Measurements from ENCODE around the gene KDM6B. TPM values are rescaled to one million over a fixed set of nuclear protein-coding genes. Genes with fewer than 3 reads are reported as not detected.

KDM6B gene
- total and polyA plus RNA-seq, 4 donors: 3.1 to 44.8 (median 17.5) TPM

- Histone ChIP-seq H3K9me3 (ENCODE audit: control insufficient read depth, low read length) (no peaks in the 10 kb centered on the region), H3K36me3 (ENCODE audit: control insufficient read depth in 1 of 2, insufficient read depth in 2 of 2, low read length in 1 of 2) (no peaks in the 10 kb centered on the region), H3K4me3 (ENCODE audit: low read length in 2 of 2) (no peak overlapping the region), H3K4me1 (ENCODE audit: control insufficient read depth in 1 of 2, insufficient read depth in 2 of 2, low read length in 2 of 2) (no peaks in the 10 kb centered on the region), H3K27me3 (ENCODE audit: control insufficient read depth in 1 of 2, insufficient read depth in 2 of 2, low read length in 1 of 2) (no peaks in the 10 kb centered on the region), H3K27ac (ENCODE audit: low read depth in 1 of 2, low read length in 2 of 2) (no peak overlapping the region)
- DNase-seq (peak; percentile 49 to 78), ATAC-seq (ENCODE audit: low FRiP score) (no peak)
- intact Hi-C loops (cut with DNase I): loop anchor here (5.0 to 10.0 kb wide), 2 partner anchors 108 to 111 kb away; no protein-coding TSS in a partner anchor
- WGBS, 2 donors: 83 to 85% methylated on average over 43 to 51 of the region's 51 CpGs
These were observed 19.1 kb downstream of the KDM6B start for GRCh38 chr17:7852919-7853690.

- Histone ChIP-seq H3K4me3 (ENCODE audit: low read length in 2 of 2) (no peak overlapping the region), H3K4me1 (ENCODE audit: control insufficient read depth in 1 of 2, insufficient read depth in 2 of 2, low read length in 2 of 2) (no peaks in the 10 kb centered on the region), H3K27ac (ENCODE audit: low read depth in 1 of 2, low read length in 2 of 2) (no peak overlapping the region), H3K27me3 (ENCODE audit: control insufficient read depth in 1 of 2, insufficient read depth in 2 of 2, low read length in 1 of 2) (no peaks in the 10 kb centered on the region), H3K9me3 (ENCODE audit: control insufficient read depth, low read length) (no peaks in the 10 kb centered on the region), H3K36me3 (ENCODE audit: control insufficient read depth in 1 of 2, insufficient read depth in 2 of 2, low read length in 1 of 2) (no peaks in the 10 kb centered on the region)
- intact Hi-C loops (cut with DNase I): loop anchor here (5.0 to 10.0 kb wide), 2 partner anchors 109 to 111 kb away; no protein-coding TSS in a partner anchor
- DNase-seq (no peak), ATAC-seq (ENCODE audit: low FRiP score) (no peak)
- WGBS, 2 donors: 81 to 86% methylated on average over 21 of the region's 21 CpGs
These were observed 19.6 kb downstream of the KDM6B start for GRCh38 chr17:7853691-7854038.

- Histone ChIP-seq H3K4me3 (ENCODE audit: low read length in 2 of 2) (no peak overlapping the region), H3K27me3 (ENCODE audit: control insufficient read depth in 1 of 2, insufficient read depth in 2 of 2, low read length in 1 of 2) (no peaks in the 10 kb centered on the region), H3K9me3 (ENCODE audit: control insufficient read depth, low read length) (no peaks in the 10 kb centered on the region), H3K4me1 (ENCODE audit: control insufficient read depth in 1 of 2, insufficient read depth in 2 of 2, low read length in 2 of 2) (no peaks in the 10 kb centered on the region), H3K27ac (ENCODE audit: low read depth in 1 of 2, low read length in 2 of 2) (no peak overlapping the region), H3K36me3 (ENCODE audit: control insufficient read depth in 1 of 2, insufficient read depth in 2 of 2, low read length in 1 of 2) (no peaks in the 10 kb centered on the region)
- DNase-seq: peak in 1 of 2 donors; percentile 52
- ATAC-seq (ENCODE audit: low FRiP score): no peak
- 76 to 78% methylated on average over 31 of the region's 31 CpGs for WGBS, 2 donors
- intact Hi-C loops (cut with DNase I): loop anchor here (5.0 to 10.0 kb wide), 2 partner anchors 109 to 112 kb away; no protein-coding TSS in a partner anchor
These were observed 20.2 kb downstream of the KDM6B start for GRCh38 chr17:7854078-7854777.

DNA sequence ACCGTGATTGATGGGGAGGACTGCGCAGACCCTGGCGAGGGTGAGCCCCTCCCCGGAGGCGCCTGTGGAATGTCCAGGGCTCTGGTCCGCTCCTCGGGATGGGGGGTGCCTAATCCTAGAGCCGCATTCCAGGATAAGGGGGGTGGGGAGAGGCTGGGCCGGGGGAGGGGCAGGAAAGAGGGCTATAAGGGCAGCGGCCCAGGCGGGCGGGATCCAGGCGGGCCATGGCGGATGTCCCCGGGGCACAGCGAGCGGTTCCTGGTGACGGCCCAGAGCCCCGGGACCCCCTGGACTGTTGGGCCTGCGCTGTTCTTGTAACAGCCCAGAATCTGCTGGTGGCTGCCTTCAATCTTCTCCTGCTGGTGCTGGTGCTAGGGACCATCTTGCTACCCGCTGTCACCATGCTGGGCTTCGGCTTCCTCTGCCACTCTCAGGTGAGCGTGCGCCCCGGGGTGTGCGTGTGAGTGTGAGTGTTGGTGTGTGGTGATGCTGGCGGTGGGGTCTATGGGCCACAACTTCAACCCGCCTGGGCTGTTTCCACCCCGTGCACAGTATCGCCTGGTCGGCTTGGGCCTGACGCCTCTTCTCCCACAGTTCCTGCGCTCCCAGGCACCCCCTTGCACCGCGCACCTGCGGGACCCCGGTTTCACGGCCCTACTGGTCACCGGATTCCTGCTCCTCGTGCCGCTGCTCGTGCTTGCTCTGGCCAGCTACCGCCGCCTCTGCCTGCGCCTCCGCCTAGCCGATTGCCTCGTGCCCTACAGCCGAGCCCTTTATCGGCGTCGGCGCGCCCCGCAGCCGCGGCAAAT lies 21.0 kb downstream of the KDM6B start, which contains the start of gene TMEM88:
TMEM88 (plus strand) TSS at position 216 of the 809 bp plus-strand sequence; CDS start at position 225, 9 bp downstream.
- intact Hi-C loops (cut with DNase I): loop anchor here (5.0 to 10.0 kb wide), 3 partner anchors 110 to 202 kb away; no protein-coding TSS in a partner anchor
- ATAC-seq (ENCODE audit: low FRiP score) (no peak), DNase-seq (peak; percentile 59 to 84)
- Histone ChIP-seq H3K4me1 (ENCODE audit: control insufficient read depth in 1 of 2, insufficient read depth in 2 of 2, low read length in 2 of 2) (no peaks in the 10 kb centered on the region), H3K27me3 (ENCODE audit: control insufficient read depth in 1 of 2, insufficient read depth in 2 of 2, low read length in 1 of 2) (no peaks in the 10 kb centered on the region), H3K27ac (ENCODE audit: low read depth in 1 of 2, low read length in 2 of 2) (no peak within 1 kb of the TSS), H3K4me3 (ENCODE audit: low read length in 2 of 2) (no peak within 1 kb of the TSS), H3K9me3 (ENCODE audit: control insufficient read depth, low read length) (no peaks in the 10 kb centered on the region), H3K36me3 (ENCODE audit: control insufficient read depth in 1 of 2, insufficient read depth in 2 of 2, low read length in 1 of 2) (no peaks in the 10 kb centered on the region)
- WGBS, 2 donors: 35% methylated on average over 55 to 57 of the region's 57 CpGs

DNA sequence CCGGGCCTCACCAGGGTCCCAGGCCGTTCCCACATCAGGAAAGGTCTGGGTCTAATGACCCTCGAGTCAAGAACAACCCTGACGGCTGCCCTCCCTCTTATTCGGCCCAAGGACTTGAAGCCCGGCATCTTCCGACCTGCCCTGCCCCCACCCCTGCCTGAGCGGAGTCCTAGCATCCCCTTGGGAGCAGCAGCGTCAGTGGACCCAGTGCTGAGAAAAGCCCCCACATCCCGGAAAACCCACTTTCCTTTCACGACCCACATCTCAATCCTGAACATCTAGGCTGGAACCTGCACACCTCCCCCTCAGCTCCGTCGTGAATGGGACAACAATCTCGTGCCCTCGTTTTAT lies 21.6 kb downstream of the KDM6B start:
- DNase-seq (peak; percentile 63 to 82), ATAC-seq (ENCODE audit: low FRiP score) (no peak)
- no peaks in the 10 kb centered on the region for H3K4me1 ChIP-seq (ENCODE audit: control insufficient read depth in 1 of 2, insufficient read depth in 2 of 2, low read length in 2 of 2)
- no peaks in the 10 kb centered on the region for H3K9me3 ChIP-seq (ENCODE audit: control insufficient read depth, low read length)
- WGBS, 2 donors: 3 to 10% methylated on average over 15 of the region's 15 CpGs
- H3K4me3 ChIP-seq (ENCODE audit: low read length in 2 of 2): no peak overlapping the region
- H3K36me3 ChIP-seq (ENCODE audit: control insufficient read depth in 1 of 2, insufficient read depth in 2 of 2, low read length in 1 of 2): no peaks in the 10 kb centered on the region
- no peak overlapping the region for H3K27ac ChIP-seq (ENCODE audit: low read depth in 1 of 2, low read length in 2 of 2)
- intact Hi-C loops (cut with DNase I): loop anchor here (5.0 to 10.0 kb wide), 2 partner anchors 111 to 202 kb away; no protein-coding TSS in a partner anchor
- H3K27me3 ChIP-seq (ENCODE audit: control insufficient read depth in 1 of 2, insufficient read depth in 2 of 2, low read length in 1 of 2): no peaks in the 10 kb centered on the region

DNA sequence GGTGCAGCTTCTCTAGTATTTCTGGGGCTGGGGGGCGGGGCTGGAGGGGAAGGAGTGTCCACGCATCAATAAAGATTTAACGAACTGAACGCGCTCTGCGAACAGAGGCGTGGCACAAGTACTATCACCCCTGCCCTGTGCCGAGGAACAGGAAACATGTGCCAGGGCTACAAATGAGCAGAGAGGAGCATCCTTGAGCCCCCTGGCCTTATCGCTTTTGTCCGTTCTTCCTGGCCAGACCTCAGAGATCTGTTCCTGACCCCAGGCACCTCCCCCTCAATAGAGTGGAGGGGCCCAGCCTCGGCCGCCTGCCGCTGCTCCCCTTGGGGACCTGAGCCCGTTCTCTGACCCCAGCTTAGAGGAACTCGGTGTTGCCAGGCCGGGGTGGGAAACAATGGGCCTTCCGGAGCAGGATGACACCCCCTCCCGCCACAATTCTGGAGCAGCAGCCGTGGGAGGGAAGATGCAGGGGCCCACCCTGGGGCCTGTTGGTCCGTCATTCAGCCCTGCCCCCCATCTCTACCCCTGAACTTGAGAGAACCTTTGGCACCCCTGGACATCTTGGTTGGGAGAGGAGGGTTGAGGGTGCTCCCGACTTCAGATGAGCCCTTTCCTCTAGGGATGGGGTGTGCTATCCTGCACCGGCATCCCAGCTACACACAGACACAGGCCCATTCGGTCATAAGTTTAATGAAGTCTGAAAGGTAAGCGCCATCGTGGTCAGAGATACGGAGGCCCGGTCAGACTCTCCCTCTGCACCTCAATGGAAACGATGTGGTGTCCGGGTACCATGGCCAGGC lies 22.2 kb downstream of the KDM6B start:
- no peak for ATAC-seq (ENCODE audit: low FRiP score)

DNA sequence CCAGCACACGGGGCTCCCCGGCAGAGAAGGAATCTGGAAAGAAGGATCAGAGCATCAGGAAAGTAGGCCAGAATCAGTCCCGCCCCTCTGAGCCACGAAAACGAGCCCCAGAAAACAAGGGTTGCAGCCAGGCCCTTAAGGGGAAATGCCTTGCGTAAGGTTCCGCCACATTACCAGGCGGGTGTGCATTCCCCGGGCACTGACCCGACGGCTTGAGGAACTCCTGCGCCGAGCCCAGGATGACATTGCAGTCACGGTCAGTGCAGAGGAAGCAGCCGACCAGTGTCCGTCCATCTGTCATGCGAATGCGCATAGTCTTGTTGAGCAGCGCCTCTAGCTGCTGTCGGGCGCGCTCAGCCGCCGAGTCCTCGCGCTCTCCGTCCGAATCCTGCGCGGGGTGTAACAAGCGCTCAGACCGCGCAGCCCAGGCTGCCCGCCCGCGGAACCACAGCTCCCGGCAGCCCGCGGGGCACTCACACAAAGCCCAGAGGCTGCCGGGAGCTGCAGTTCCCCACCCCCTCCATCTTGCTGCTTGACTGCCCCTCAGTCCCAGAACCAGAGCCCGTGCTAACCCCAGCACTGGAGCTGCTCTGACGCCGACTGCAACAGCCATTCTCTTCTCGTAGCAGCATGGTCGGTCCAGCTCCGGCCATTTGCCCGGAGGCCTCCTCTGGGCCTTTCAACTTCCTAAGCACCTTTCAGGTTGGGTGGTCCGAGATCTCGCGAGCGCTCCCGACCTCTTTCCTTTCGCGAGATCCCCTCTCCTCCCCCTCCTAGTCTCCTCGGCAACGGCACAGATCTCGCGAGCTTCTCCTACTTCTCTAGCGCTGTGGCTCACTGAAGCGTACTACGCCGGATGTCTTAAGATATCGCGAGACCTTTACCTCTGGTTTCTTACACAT lies 23.0 kb downstream of the KDM6B start, which contains the start of gene NAA38:
NAA38 (minus strand) TSS at position 749 of the 902 bp plus-strand sequence; CDS start at position 653, 96 bp downstream.
- H3K36me3 ChIP-seq (ENCODE audit: control insufficient read depth in 1 of 2, insufficient read depth in 2 of 2, low read length in 1 of 2): no peaks in the 10 kb centered on the region
- WGBS, 2 donors: 0% methylated on average over 60 to 64 of the region's 64 CpGs
- H3K4me3 ChIP-seq (ENCODE audit: low read length in 2 of 2): peak within 1 kb of the TSS; percentile 33 to 93
- peak within 1 kb of the TSS in 1 of 2 donors; percentile 94 for H3K27ac ChIP-seq (ENCODE audit: low read depth in 1 of 2, low read length in 2 of 2)
- ATAC-seq (ENCODE audit: low FRiP score) (peak; percentile 95), DNase-seq (peak; percentile 98 to 99)
- intact Hi-C loops (cut with DNase I): loop anchor here (5.0 to 10.0 kb wide), 2 partner anchors 112 to 200 kb away; no protein-coding TSS in a partner anchor
- H3K27me3 ChIP-seq (ENCODE audit: control insufficient read depth in 1 of 2, insufficient read depth in 2 of 2, low read length in 1 of 2): no peaks in the 10 kb centered on the region
- no peaks in the 10 kb centered on the region for H3K4me1 ChIP-seq (ENCODE audit: control insufficient read depth in 1 of 2, insufficient read depth in 2 of 2, low read length in 2 of 2)
- H3K9me3 ChIP-seq (ENCODE audit: control insufficient read depth, low read length): no peaks in the 10 kb centered on the region

More for the DNA sequence above, 22.2 kb downstream of the KDM6B start:
- peak overlapping the region; percentile 10 to 33 for H3K4me3 ChIP-seq (ENCODE audit: low read length in 2 of 2)
- H3K9me3 ChIP-seq (ENCODE audit: control insufficient read depth, low read length): no peaks in the 10 kb centered on the region
- no peaks in the 10 kb centered on the region for H3K4me1 ChIP-seq (ENCODE audit: control insufficient read depth in 1 of 2, insufficient read depth in 2 of 2, low read length in 2 of 2)
- H3K27ac ChIP-seq (ENCODE audit: low read depth in 1 of 2, low read length in 2 of 2): peak overlapping the region in 1 of 2 donors; percentile 55
- no peaks in the 10 kb centered on the region for H3K36me3 ChIP-seq (ENCODE audit: control insufficient read depth in 1 of 2, insufficient read depth in 2 of 2, low read length in 1 of 2)
- no peaks in the 10 kb centered on the region for H3K27me3 ChIP-seq (ENCODE audit: control insufficient read depth in 1 of 2, insufficient read depth in 2 of 2, low read length in 1 of 2)
- WGBS, 2 donors: 6 to 10% methylated on average over 29 of the region's 29 CpGs
- DNase-seq: peak; percentile 66 to 81
- intact Hi-C loops (cut with DNase I): loop anchor here (5.0 to 10.0 kb wide), 2 partner anchors 111 to 201 kb away; no protein-coding TSS in a partner anchor

Measured in aorta (tissue), 5 donors.